Gastroesophageal sphincter (tissue), 3 donors: ENCODE measurements around the gene MAGEA9B.
"Not testable (repeated sequence)": the region's sequence is repeated elsewhere in the genome, so short reads cannot be mapped to it uniquely, and the experiment has no call there.

ENCODE experiments used
- CTCF ChIP-seq, 4 experiments: fragments of 200-600 bp in 2 of 4; fragments of 450-650 bp in 2 of 4; sonication (generic) in 1 of 4; IDR thresholded peaks; one replicate each; pipeline ENCODE4 v1.5.1; 2017 to 2019; ENCODE audit warnings: antibody characterized with exemption in 4 of 4, mild to moderate bottlenecking in 2 of 4, moderate library complexity in 2 of 4
- POLR2A ChIP-seq, 2 donors: fragments of 450-650 bp; IDR thresholded peaks; one replicate each; pipeline ENCODE4 v1.6.1; 2017; ENCODE audit warnings: antibody characterized with exemption in 2 of 2, mild to moderate bottlenecking in 2 of 2, moderate library complexity in 1 of 2

- TF ChIP-seq CTCF, POLR2A (IDR thresholded peaks at IDR 0.05): not testable (repeated sequence)
Measured at GRCh38 chrX:149587359-149587758, at the start of gene MAGEA9B.
